Dedifferentiated amniotic fluid mesenchymal stem cell (primary cell): ENCODE measurements around the gene DCBLD2.

Experiments used
- DNase-seq: peaks from one replicate; pipeline ENCODE4 v3.0.0-alpha.2; 2016; ENCODE audit errors: extremely low spot score

DCBLD2 gene

GRCh38 chr3:98768961-98769360 is 132.5 kb downstream of the DCBLD2 start:
- no peak for DNase-seq

DNA sequence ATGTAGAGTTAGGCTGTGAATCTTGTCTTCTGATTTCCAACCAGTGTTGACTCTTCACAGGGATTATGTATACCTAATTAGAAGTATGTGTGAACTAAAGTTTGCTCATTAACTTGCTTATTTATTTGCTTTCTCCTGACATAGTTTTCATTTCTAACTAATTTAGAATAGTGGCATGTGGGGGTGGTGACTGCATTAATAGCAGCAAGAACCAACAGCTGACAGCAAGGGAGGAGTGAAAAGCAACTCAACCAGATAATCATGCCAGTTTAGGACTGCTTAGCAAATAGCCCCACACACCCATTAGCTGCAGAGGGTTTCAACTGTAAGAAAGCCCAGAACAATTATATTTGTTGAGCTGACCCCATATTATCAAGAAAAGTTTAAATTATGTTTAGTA is 134.6 kb downstream of the DCBLD2 start:
- no peak for DNase-seq

DNA sequence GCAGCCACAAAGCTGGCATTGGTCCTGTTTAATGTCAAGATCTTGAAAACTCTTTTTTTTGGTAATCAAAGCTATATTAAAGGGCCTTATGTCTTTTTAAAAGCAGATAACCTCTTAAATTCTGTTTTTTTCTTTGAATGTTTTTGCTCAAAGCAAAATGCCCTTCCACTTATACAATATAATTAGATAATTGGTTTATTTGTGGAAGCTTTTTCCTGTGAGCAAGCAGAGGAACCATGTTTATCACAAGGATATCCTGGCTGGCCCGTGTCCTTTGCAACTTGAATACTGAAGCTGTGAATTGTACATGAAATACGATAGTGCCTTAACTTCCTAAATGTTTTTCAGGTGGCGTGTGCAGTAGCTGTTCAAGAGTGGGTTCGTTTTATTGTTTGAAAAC is 135.8 kb downstream of the DCBLD2 start:
- no peak for DNase-seq

DNA sequence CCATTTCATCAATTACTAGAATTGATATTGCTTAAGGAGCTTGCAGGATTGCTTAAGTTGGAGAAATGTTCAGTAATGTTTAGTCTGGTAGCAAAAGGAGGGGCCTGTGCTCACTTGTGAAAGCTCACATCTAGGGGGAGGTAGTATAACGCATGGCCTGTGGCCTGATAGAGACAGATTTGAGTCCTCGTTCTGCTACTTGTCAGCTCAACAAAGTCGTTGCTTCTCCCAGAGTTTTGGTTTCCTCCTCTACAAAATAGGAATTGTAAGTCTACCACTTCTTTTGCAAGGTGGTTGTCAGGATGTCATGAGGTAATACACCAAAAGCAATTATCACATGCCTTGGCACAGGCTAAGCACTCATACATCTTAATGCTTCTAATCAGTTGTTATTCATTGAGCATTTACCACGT is 137.0 kb downstream of the DCBLD2 start:
- no peak for DNase-seq

- no peak for DNase-seq
Measured at GRCh38 chr3:98763819-98764418, 137.6 kb downstream of the DCBLD2 start.

DNA sequence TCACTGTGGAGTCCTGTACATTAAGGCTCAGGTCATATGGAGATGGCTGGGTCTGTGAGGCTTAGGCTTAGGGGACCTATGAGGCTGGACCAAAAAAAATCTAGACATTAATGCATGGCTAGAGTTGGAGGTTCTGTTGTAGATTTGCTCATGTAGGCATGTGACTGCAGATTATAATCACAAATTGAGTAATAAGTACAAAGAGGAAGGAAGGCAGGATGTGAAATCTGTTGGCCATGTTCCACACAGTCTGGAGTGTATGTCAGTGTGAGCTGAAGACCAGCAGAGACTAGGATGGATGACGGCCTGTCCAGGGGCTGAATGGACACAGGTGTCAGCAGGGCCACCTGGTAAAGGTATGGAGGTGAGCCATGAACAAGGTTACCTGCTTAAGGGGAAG is 138.4 kb downstream of the DCBLD2 start, which contains the start of gene ST3GAL6:
Gene ST3GAL6 (plus strand): TSS at position 265 of the 400 bp plus-strand sequence. CDS start 5,101 bp downstream, outside the sequence.
- DNase-seq = no peak

DNA sequence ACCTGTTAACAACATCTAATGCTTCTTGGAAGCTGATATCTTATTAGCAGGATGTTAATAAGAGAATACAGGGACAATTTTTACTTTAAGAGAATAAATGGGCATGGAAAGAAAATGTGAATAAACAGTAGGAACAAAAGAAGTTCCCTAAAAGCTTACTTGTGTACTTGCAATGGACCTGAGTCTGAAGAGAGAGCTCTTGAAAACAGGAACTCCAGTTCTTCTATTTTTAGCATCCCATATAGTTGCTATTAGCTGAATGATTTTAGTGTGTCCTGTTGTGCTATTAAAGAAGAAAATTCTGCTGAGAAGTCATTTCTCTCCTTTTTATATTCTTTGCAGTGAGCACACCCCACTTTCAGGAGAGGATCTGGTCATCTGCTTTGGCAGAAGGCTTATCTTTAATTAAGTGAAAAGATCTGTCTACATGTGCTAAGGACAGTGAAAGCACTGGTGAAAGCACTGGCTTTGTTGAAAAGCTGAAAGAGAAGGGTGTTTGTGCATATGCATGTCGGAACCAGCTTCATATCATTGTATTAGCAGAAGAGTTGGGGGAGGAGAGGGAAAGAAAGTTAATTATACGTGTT is 139.8 kb downstream of the DCBLD2 start:
- DNase-seq = no peak

DNA sequence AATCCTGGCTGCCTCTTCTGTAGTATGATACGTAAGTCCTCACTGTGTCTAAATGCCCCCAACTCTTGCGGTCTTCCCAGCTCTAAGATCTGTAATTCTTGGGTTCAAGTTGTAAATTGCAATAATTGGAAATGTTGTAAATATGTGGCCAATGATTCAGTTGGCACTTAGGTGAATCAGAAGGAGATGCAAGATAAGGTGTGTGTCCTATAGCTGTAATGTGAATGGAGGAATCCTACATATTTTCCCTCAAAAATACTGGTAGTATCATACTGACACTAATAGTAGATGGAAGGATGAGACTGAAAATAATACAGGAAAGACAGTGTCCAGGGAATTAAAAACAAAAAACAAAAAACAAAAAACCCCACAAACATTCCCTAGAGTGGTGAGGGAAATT is 141.9 kb downstream of the DCBLD2 start:
- no peak for DNase-seq

GRCh38 chr3:98755601-98756000 is 145.9 kb downstream of the DCBLD2 start:
- no peak for DNase-seq

- DNase-seq = no peak
Measured at GRCh38 chr3:98754483-98754882, 147.0 kb downstream of the DCBLD2 start.

GRCh38 chr3:98750276-98750919 is 151.1 kb downstream of the DCBLD2 start:
- no peak for DNase-seq

DNA sequence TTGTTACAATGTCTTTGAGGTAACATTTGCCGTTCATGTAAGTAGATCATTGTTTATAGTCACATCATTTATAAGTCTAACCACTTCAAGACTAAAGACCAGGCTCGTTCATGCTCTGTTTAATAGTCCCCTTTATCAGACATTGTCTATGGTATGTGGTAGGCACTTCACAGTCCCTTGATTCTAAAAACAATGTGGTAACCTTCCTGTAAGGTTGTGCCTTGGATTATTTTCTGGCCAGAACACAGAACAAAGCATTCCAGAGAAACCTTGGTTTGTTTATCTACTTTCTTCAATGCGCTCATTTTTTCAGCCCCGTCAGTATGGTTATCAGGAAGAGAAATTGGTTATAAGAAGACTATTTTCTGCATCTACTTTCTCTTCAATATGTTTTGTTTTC is 154.6 kb downstream of the DCBLD2 start:
- DNase-seq = no peak

GRCh38 chr3:98746122-98746521 is 155.4 kb downstream of the DCBLD2 start:
- DNase-seq = no peak
